Natural killer cell (primary cell): ENCODE results near the gene TTC16. TPM values are rescaled to one million over a fixed set of nuclear protein-coding genes. Genes with fewer than 3 reads are reported as not detected.

Experiments used
- ATAC-seq, 3 donors: fragments of 150-1000 bp in 2 of 3; fragments of 200-7000 bp in 1 of 3; cut with Tn5 transposase; 1 replicate in 1 of 3; 2 replicates in 2 of 3; pipeline ENCODE4 v1.10.0; 2021; ENCODE audit warnings: mild to moderate bottlenecking in 2 of 3, moderate library complexity in 2 of 3
- DNase-seq, 2 donors: peaks; one replicate each; pipeline versions ENCODE4 v3.0.0 to v3.0.0-alpha.2; 2013 to 2021; ENCODE audit warnings: mixed read lengths in 1 of 2
- H3K27ac ChIP-seq: one replicate; pipeline ENCODE4 v1.5.1; 2013; ENCODE audit warnings: mild to moderate bottlenecking, low read length
- H3K27me3 ChIP-seq: one replicate; pipeline ENCODE4 v1.6.1; 2013; ENCODE audit warnings: low read length; ENCODE audit not compliant: control insufficient read depth, insufficient read depth
- H3K36me3 ChIP-seq: one replicate; pipeline ENCODE4 v1.6.1; 2013; ENCODE audit warnings: low read length; ENCODE audit not compliant: control insufficient read depth, insufficient read depth
- H3K4me1 ChIP-seq: one replicate; pipeline ENCODE4 v1.6.1; 2013; ENCODE audit warnings: low read length; ENCODE audit not compliant: control insufficient read depth, insufficient read depth
- H3K4me3 ChIP-seq: one replicate; pipeline ENCODE4 v1.5.1; 2013; ENCODE audit warnings: low read length
- H3K9me3 ChIP-seq: one replicate; pipeline ENCODE4 v1.6.1; 2013; ENCODE audit warnings: low read length; ENCODE audit not compliant: control insufficient read depth, insufficient read depth
- H3K27ac Mint-ChIP-seq, 2 donors: one replicate each; pipeline ENCODE4 v1.8.0; 2022; ENCODE audit warnings: mild to moderate bottlenecking in 2 of 2, mixed read lengths in 2 of 2, moderate library complexity in 1 of 2
- H3K27me3 Mint-ChIP-seq, 2 donors: one replicate each; pipeline ENCODE4 v1.8.0; 2022; ENCODE audit warnings: low read depth in 2 of 2, mixed read lengths in 2 of 2
- H3K36me3 Mint-ChIP-seq: one replicate; pipeline ENCODE4 v1.8.0; 2022; ENCODE audit warnings: mixed read lengths
- H3K4me1 Mint-ChIP-seq, 2 donors: one replicate each; pipeline ENCODE4 v1.8.0; 2022; ENCODE audit warnings: mixed read lengths in 2 of 2
- H3K4me3 Mint-ChIP-seq: one replicate; pipeline ENCODE4 v1.8.0; 2022; ENCODE audit warnings: mild to moderate bottlenecking, moderate library complexity, mixed read lengths
- H3K9me3 Mint-ChIP-seq, 2 donors: one replicate each; pipeline ENCODE4 v1.8.0; 2022; ENCODE audit warnings: mixed read lengths in 2 of 2
- WGBS: methylation state at CpG from one replicate; pipeline ENCODE4 v1.1.7; 2013; ENCODE audit warnings: missing lambda C conversion rate; ENCODE audit not compliant: insufficient coverage; 5-methylcytosine and 5-hydroxymethylcytosine counted together
- intact Hi-C: fragments of 100-400 bp; cut with micrococcal nuclease; formaldehyde crosslinking; loops from one replicate; pipeline ENCODE4 v1.14.2; 2022
- total RNA-seq, 4 donors: library from RNA; stranded (reverse); fragments of 120-200 nt in 1 of 4; gene quantifications; one replicate each; pipeline versions ENCODE4 v1.2.3 to v1.2.4, GENCODE V29; 2013 to 2022
- TF ChIP-seq, protein P1 (sequence below): fragments of 200-600 bp; IDR thresholded peaks from one replicate; pipeline ENCODE4 v1.8.0; 2022; ENCODE audit warnings: antibody characterized with exemption

Gene TTC16, protein sequence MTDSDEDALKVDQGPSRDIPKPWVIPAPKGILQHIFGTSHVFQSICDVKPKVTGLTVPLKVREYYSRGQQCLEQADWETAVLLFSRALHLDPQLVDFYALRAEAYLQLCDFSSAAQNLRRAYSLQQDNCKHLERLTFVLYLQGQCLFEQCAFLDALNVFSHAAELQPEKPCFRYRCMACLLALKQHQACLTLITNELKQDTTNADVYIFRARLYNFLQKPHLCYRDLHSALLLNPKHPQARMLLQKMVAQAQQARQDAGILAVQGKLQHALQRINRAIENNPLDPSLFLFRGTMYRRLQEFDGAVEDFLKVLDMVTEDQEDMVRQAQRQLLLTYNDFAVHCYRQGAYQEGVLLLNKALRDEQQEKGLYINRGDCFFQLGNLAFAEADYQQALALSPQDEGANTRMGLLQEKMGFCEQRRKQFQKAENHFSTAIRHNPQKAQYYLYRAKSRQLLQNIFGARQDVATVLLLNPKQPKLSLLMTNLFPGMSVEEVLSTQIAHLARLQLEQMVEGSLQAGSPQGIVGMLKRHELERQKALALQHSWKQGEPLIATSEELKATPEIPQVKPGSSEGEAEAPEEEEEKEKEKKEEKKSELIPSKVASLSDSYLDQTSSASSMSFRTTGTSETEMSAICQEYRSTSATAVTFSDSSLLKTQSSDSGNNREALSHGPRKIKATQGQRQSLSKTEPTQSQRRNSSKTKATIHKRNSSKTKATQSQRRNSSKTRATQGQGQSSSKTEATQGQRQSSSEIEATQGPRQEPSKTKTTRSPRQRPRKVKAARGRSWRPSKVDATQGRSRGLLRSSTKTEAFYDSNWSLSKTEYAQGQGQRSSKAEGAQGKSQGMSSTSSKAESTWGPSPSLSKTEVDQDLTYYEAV
- total RNA-seq: 10 to 100 TPM; 15.5 to 23.0 (median 21.5) TPM
- 10.8 TPM for total RNA-seq (2013)

GRCh38 chr9:127715470-127716337 lies at the start of gene TTC16, which contains the start of gene PTRH1:
TTC16 (plus strand) TSS chr9:127716079; CDS start chr9:127716146, 67 bp downstream.
PTRH1 (minus strand) TSS chr9:127715663; CDS start chr9:127715639, 24 bp downstream.
- peak; percentile 98 for DNase-seq
- 8% methylated on average over 65 of the region's 65 CpGs for WGBS
- no peaks in the 10 kb centered on the region for H3K36me3 ChIP-seq
- H3K4me3 ChIP-seq: peak within 1 kb of the TSS; percentile 80
- Mint-ChIP-seq H3K9me3 (no peaks in the 10 kb centered on the region), H3K27me3 (no peaks in the 10 kb centered on the region), H3K36me3 (no peaks in the 10 kb centered on the region), H3K4me3 (peak within 1 kb of the TSS; percentile 99), H3K4me1 (peaks cover 35 to 40% of the 10 kb centered on the region in 2 donors), H3K27ac (peak within 1 kb of the TSS; percentile 93 to 94)
- peaks cover 65% of the 10 kb centered on the region for H3K4me1 ChIP-seq
- peak; percentile 92 to 96 (median 93) for ATAC-seq
- intact Hi-C loops: loop anchor here (1.0 kb wide), 1 partner anchor 16 kb away; no protein-coding TSS in a partner anchor
- peak within 1 kb of the TSS; percentile 54 for H3K27ac ChIP-seq
- H3K9me3 ChIP-seq: no peaks in the 10 kb centered on the region
- no peaks in the 10 kb centered on the region for H3K27me3 ChIP-seq
- TF ChIP-seq, protein P1, sequence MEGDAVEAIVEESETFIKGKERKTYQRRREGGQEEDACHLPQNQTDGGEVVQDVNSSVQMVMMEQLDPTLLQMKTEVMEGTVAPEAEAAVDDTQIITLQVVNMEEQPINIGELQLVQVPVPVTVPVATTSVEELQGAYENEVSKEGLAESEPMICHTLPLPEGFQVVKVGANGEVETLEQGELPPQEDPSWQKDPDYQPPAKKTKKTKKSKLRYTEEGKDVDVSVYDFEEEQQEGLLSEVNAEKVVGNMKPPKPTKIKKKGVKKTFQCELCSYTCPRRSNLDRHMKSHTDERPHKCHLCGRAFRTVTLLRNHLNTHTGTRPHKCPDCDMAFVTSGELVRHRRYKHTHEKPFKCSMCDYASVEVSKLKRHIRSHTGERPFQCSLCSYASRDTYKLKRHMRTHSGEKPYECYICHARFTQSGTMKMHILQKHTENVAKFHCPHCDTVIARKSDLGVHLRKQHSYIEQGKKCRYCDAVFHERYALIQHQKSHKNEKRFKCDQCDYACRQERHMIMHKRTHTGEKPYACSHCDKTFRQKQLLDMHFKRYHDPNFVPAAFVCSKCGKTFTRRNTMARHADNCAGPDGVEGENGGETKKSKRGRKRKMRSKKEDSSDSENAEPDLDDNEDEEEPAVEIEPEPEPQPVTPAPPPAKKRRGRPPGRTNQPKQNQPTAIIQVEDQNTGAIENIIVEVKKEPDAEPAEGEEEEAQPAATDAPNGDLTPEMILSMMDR: no peak

GRCh38 chr9:127667127-127667844 lies 48.6 kb upstream of the TTC16 start:
- intact Hi-C loops: no loop called here
- no peak overlapping the region for H3K27ac Mint-ChIP-seq

DNA sequence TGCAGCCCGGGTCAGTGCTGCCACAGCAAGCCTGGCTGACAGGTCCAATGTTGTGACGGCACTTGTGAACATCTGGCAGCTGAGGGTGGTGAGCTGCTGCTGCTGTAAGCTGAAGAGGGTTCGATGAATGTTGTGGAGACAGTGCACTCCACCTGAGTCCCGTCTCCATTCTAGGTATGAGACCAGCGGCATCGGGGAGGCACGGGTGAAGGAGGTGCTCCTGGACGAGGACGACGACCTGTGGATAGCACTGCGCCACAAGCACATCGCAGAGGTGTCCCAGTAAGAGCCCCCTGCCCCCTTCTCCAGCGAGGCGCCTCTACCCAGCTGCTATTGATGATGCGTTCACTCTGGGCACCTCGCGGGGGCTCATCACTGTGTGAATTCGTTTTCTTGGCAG lies 48.0 kb upstream of the TTC16 start:
- no peak for ATAC-seq
- intact Hi-C loops: no loop called here
- Histone ChIP-seq H3K36me3 (no peaks in the 10 kb centered on the region), H3K4me1 (no peaks in the 10 kb centered on the region), H3K27ac (no peak overlapping the region), H3K9me3 (no peaks in the 10 kb centered on the region), H3K27me3 (no peaks in the 10 kb centered on the region), H3K4me3 (no peak overlapping the region)
- H3K9me3 Mint-ChIP-seq: no peaks in the 10 kb centered on the region
- no peaks in the 10 kb centered on the region for H3K36me3 Mint-ChIP-seq
- H3K4me3 Mint-ChIP-seq: no peak overlapping the region
- TF ChIP-seq, protein P1: no peak
- no peak for DNase-seq
- no peaks in the 10 kb centered on the region for H3K4me1 Mint-ChIP-seq
- H3K27ac Mint-ChIP-seq: no peak overlapping the region
- H3K27me3 Mint-ChIP-seq: peaks cover 6 to 7% of the 10 kb centered on the region in 2 donors
- 94% methylated on average over 18 of the region's 18 CpGs for WGBS

More at GRCh38 chr9:127667127-127667844, 48.6 kb upstream of the TTC16 start:
- H3K36me3 ChIP-seq: no peaks in the 10 kb centered on the region
- Mint-ChIP-seq H3K36me3 (no peaks in the 10 kb centered on the region), H3K9me3 (no peaks in the 10 kb centered on the region), H3K4me3 (no peak overlapping the region), H3K27me3 (peaks cover 6 to 11% of the 10 kb centered on the region in 2 donors), H3K4me1 (no peaks in the 10 kb centered on the region)
- no peak overlapping the region for H3K27ac ChIP-seq
- no peaks in the 10 kb centered on the region for H3K9me3 ChIP-seq
- TF ChIP-seq, protein P1: no peak
- H3K4me1 ChIP-seq: no peaks in the 10 kb centered on the region
- H3K27me3 ChIP-seq: no peaks in the 10 kb centered on the region
- ATAC-seq (no peak), DNase-seq (no peak)
- H3K4me3 ChIP-seq: no peak overlapping the region
- WGBS: 77% methylated on average over 3 of the region's 3 CpGs
